Caco-2 (cell line): ENCODE results near the gene PRSS27. TPM values are rescaled to one million over a fixed set of nuclear protein-coding genes. Genes with fewer than 3 reads are reported as not detected.

Experiments
- BruUV-seq: library from RNA; stranded (reverse); fragments of 400-500 nt; replicated peaks from 2 replicates; lab custom pipeline; 2021; lab: Mats Ljungman, UMichigan
- CTCF ChIA-PET: fragments of 300-600 bp; sonication (Branson Sonifier 250); formaldehyde crosslinking; loops from one replicate; lab custom pipeline; 2022; ENCODE audit warnings: antibody characterized with exemption; lab: Charles Lee
- POLR2A ChIA-PET: fragments of 300-600 bp; sonication (Branson Sonifier 250); formaldehyde crosslinking; loops from one replicate; lab custom pipeline; 2022; ENCODE audit warnings: antibody characterized with exemption; lab: Charles Lee
- DNase-seq, 2 experiments: peaks; one replicate each; pipeline versions ENCODE4 v3.0.0 to v3.0.0-alpha.2; 2020 to 2022
- H3K27me3 ChIP-seq: replicated peaks from 2 replicates; pipeline ENCODE4 v1.6.0; 2011; ENCODE audit warnings: low read length; ENCODE audit not compliant: control insufficient read depth, insufficient read depth
- H3K36me3 ChIP-seq: 2 replicates; pipeline ENCODE4 v1.5.1; 2011; ENCODE audit warnings: low read length; ENCODE audit not compliant: control insufficient read depth, insufficient read depth
- H3K4me1 ChIP-seq: fragments of 250-450 bp; sonication (Bioruptor Pico); 2 replicates; pipeline ENCODE4 v1.5.1; 2020; ENCODE audit warnings: mild to moderate bottlenecking
- H3K4me3 ChIP-seq: 2 replicates; pipeline ENCODE4 v1.5.1; 2011; ENCODE audit warnings: low read depth, mild to moderate bottlenecking, control low read depth, low read length
- H3K9me3 ChIP-seq: fragments of 250-450 bp; sonication (Bioruptor Pico); 2 replicates; pipeline ENCODE4 v1.5.1; 2020; ENCODE audit warnings: mild to moderate bottlenecking, moderate library complexity
- H3K27ac Mint-ChIP-seq: one replicate; pipeline ENCODE4 v1.8.0; 2022; ENCODE audit warnings: mixed read lengths; ENCODE audit not compliant: unreplicated experiment
- H3K27me3 Mint-ChIP-seq: one replicate; pipeline ENCODE4 v1.8.0; 2022; ENCODE audit warnings: mixed read lengths; ENCODE audit not compliant: insufficient read depth, unreplicated experiment
- H3K36me3 Mint-ChIP-seq: one replicate; pipeline ENCODE4 v1.8.0; 2022; ENCODE audit warnings: mild to moderate bottlenecking, mixed read lengths; ENCODE audit not compliant: insufficient read depth, unreplicated experiment
- H3K4me1 Mint-ChIP-seq: one replicate; pipeline ENCODE4 v1.8.0; 2022; ENCODE audit warnings: low read depth, mixed read lengths; ENCODE audit not compliant: unreplicated experiment
- H3K4me3 Mint-ChIP-seq: one replicate; pipeline ENCODE4 v1.8.0; 2022; ENCODE audit warnings: mild to moderate bottlenecking, moderate library complexity, mixed read lengths; ENCODE audit not compliant: unreplicated experiment
- H3K9me3 Mint-ChIP-seq: one replicate; pipeline ENCODE4 v1.8.0; 2022; ENCODE audit warnings: mixed read lengths; ENCODE audit not compliant: unreplicated experiment
- CTCF ChIP-seq, 2 experiments: fragments of 200-600 bp in 1 of 2; IDR thresholded peaks; 1 replicate in 1 of 2; 2 replicates in 1 of 2; pipeline versions ENCODE4 v1.5.1 to v1.8.0; 2011 to 2022; ENCODE audit warnings: antibody characterized with exemption in 1 of 2, control low read depth in 1 of 2, inconsistent platforms in 1 of 2, low read depth in 1 of 2, low read length in 1 of 2, mild to moderate bottlenecking in 1 of 2, moderate library complexity in 1 of 2; ENCODE audit not compliant: insufficient read depth in 1 of 2, severe bottlenecking in 1 of 2, unreplicated experiment in 1 of 2
- intact Hi-C: fragments of 100-400 bp; cut with micrococcal nuclease; formaldehyde crosslinking; loops from one replicate; pipeline ENCODE4 v1.10.0; 2022; ENCODE audit not compliant: unreplicated experiment
- total RNA-seq: library from RNA; stranded (reverse); gene quantifications from 2 replicates; pipeline ENCODE4 v1.2.3, GENCODE V29; 2022

The PRSS27 gene
- total RNA-seq, 1 experiment from 2014 or later: 1.1 TPM

GRCh38 chr16:2745961-2746360 is 25.9 kb upstream of the PRSS27 start:
- Mint-ChIP-seq H3K4me1 (no peaks in the 10 kb centered on the region), H3K4me3 (no peak overlapping the region), H3K9me3 (no peaks in the 10 kb centered on the region), H3K36me3 (peaks cover 2% of the 10 kb centered on the region), H3K27ac (no peak overlapping the region), H3K27me3 (no peaks in the 10 kb centered on the region)
- Histone ChIP-seq H3K4me3 (no peak overlapping the region), H3K27me3 (no peaks in the 10 kb centered on the region), H3K4me1 (no peaks in the 10 kb centered on the region), H3K36me3 (no peaks in the 10 kb centered on the region; the same call in 1 of the 2 replicates), H3K9me3 (no peaks in the 10 kb centered on the region)
- no peak for TF ChIP-seq CTCF (IDR thresholded peaks at IDR 0.05; ENCODE audit: insufficient read depth in 1 of 2, low read depth in 1 of 2, low read length in 1 of 2, severe bottlenecking in 1 of 2, unreplicated experiment in 1 of 2)
- DNase-seq: no peak
- intact Hi-C loops: no loop called here
- ChIA-PET POLR2A (no interaction called here), CTCF (interaction anchor here (0.9 kb wide), 1 partner anchor 112 kb away, joined by 4 read pairs; the partner anchor contains the start of gene PRSS22)
- no TSS peak for BruUV-seq

GRCh38 chr16:2745116-2745890 is 25.3 kb upstream of the PRSS27 start:
- H3K4me3 Mint-ChIP-seq: no peak overlapping the region
- CTCF ChIA-PET: interaction anchor here (0.9 kb wide), 1 partner anchor 113 kb away, joined by 4 read pairs; the partner anchor contains the start of gene PRSS22
- TF ChIP-seq CTCF (IDR thresholded peaks at IDR 0.05; ENCODE audit: insufficient read depth in 1 of 2, low read depth in 1 of 2, low read length in 1 of 2, severe bottlenecking in 1 of 2, unreplicated experiment in 1 of 2): no peak
- H3K9me3 Mint-ChIP-seq: no peaks in the 10 kb centered on the region
- Histone ChIP-seq H3K4me1 (no peaks in the 10 kb centered on the region), H3K27me3 (no peaks in the 10 kb centered on the region), H3K9me3 (no peaks in the 10 kb centered on the region), H3K4me3 (no peak overlapping the region), H3K36me3 (no peaks in the 10 kb centered on the region; the same call in 1 of the 2 replicates)
- no TSS peak for BruUV-seq
- POLR2A ChIA-PET: no interaction called here
- no peaks in the 10 kb centered on the region for H3K27me3 Mint-ChIP-seq
- no peak overlapping the region for H3K27ac Mint-ChIP-seq
- H3K36me3 Mint-ChIP-seq: no peaks in the 10 kb centered on the region
- no peak for DNase-seq
- intact Hi-C loops: no loop called here
- H3K4me1 Mint-ChIP-seq: no peaks in the 10 kb centered on the region

GRCh38 chr16:2744711-2745110 is 24.7 kb upstream of the PRSS27 start:
- POLR2A ChIA-PET: no interaction called here

More at GRCh38 chr16:2744711-2745110, 24.7 kb upstream of the PRSS27 start:
- DNase-seq: no peak
- Histone ChIP-seq H3K36me3 (no peaks in the 10 kb centered on the region; the same call in 1 of the 2 replicates), H3K4me3 (no peak overlapping the region), H3K27me3 (no peaks in the 10 kb centered on the region), H3K4me1 (no peaks in the 10 kb centered on the region), H3K9me3 (no peaks in the 10 kb centered on the region)
- no peak for TF ChIP-seq CTCF (IDR thresholded peaks at IDR 0.05; ENCODE audit: insufficient read depth in 1 of 2, low read depth in 1 of 2, low read length in 1 of 2, severe bottlenecking in 1 of 2, unreplicated experiment in 1 of 2)
- H3K27me3 Mint-ChIP-seq: no peaks in the 10 kb centered on the region
- H3K36me3 Mint-ChIP-seq: no peaks in the 10 kb centered on the region
- intact Hi-C loops: no loop called here
- no peaks in the 10 kb centered on the region for H3K4me1 Mint-ChIP-seq
- no peak overlapping the region for H3K27ac Mint-ChIP-seq
- no peaks in the 10 kb centered on the region for H3K9me3 Mint-ChIP-seq
- H3K4me3 Mint-ChIP-seq: no peak overlapping the region
- CTCF ChIA-PET: no interaction called here
- no TSS peak for BruUV-seq
